Right lobe of liver (tissue), 6 donors: ENCODE results near the gene ALOX15. TPM values are rescaled to one million over a fixed set of nuclear protein-coding genes. Genes with fewer than 3 reads are reported as not detected.
A peak's percentile ranks its signal among the peaks of the same experiment; 100 is the strongest.

Source experiments
- ATAC-seq, 4 donors: fragments of 200-7000 bp; cut with Tn5 transposase; one replicate each; pipeline ENCODE4 v1.9.1; 2020; ENCODE audit warnings: mild to moderate bottlenecking in 4 of 4, moderate library complexity in 4 of 4
- DNase-seq, 3 donors: peaks; one replicate each; pipeline ENCODE4 v3.0.0-alpha.2; 2020
- H3K27ac ChIP-seq, 3 donors: fragments of 200-600 bp; one replicate each; pipeline ENCODE4 v1.8.0; 2022
- H3K27me3 ChIP-seq, 2 donors: fragments of 200-600 bp; one replicate each; pipeline ENCODE4 v1.8.0; 2022
- H3K36me3 ChIP-seq, 4 donors: fragments of 200-600 bp; sonication (generic) in 1 of 4; one replicate each; pipeline versions ENCODE4 v1.5.1 to v1.8.0; 2017 to 2022; ENCODE audit warnings: control low read depth in 1 of 4
- H3K4me1 ChIP-seq, 4 donors: fragments of 200-600 bp; sonication (generic) in 1 of 4; one replicate each; pipeline versions ENCODE4 v1.5.1 to v1.8.0; 2017 to 2022; ENCODE audit warnings: control low read depth in 1 of 4
- H3K4me3 ChIP-seq, 3 donors: fragments of 200-600 bp; one replicate each; pipeline ENCODE4 v1.8.0; 2022
- H3K9me3 ChIP-seq, 4 donors: fragments of 200-600 bp; sonication (generic) in 1 of 4; one replicate each; pipeline versions ENCODE4 v1.5.1 to v1.8.0; 2017 to 2022; ENCODE audit warnings: control low read depth in 1 of 4
- CTCF ChIP-seq, 4 donors: fragments of 200-600 bp in 3 of 4; fragments of 450-650 bp in 1 of 4; IDR thresholded peaks; one replicate each; pipeline versions ENCODE4 v1.5.1 to v1.8.0; 2016 to 2022; ENCODE audit warnings: antibody characterized with exemption in 4 of 4, mild to moderate bottlenecking in 2 of 4
- POLR2A ChIP-seq: fragments of 450-650 bp; IDR thresholded peaks from one replicate; pipeline ENCODE4 v1.6.1; 2017; ENCODE audit warnings: antibody characterized with exemption, mild to moderate bottlenecking
- WGBS: methylation state at CpG from one replicate; pipeline ENCODE4 v1.1.6; 2018; ENCODE audit warnings: low coverage, low lambda C conversion rate; ENCODE audit not compliant: insufficient coverage; ENCODE audit errors: missing lambda C conversion rate; 5-methylcytosine and 5-hydroxymethylcytosine counted together
- intact Hi-C, 2 donors: fragments of 100-400 bp; cut with DNase I; formaldehyde crosslinking; loops; one replicate each; pipeline versions ENCODE4 v1.11.2 to v1.14.1; 2022
- total RNA-seq, 6 experiments: library from RNA; depleted of rRNA in 2 of 6; stranded (reverse); fragments of >200 nt in 2 of 6; fragmentation: NEBNext Ultra II Directional in 3 of 6; extraction: Animal tissue kit (Norgen Biotek cat#: 25700) in 3 of 6; gene quantifications; one replicate each; pipeline versions ENCODE4 v1.1.0 to v1.2.4, GENCODE V29; 2016 to 2023
- donor health status: DM: no; HTN: yes; CAD: no.
- donor health status: DM: no; HTN: no; CAD: no.
- donor health status: DM: no; HTN: no; CAD: no.
- donor health status: DM: no; HTN: yes; CAD: no.
- donor health status: DM: no; HTN: yes; CAD: no.

The ALOX15 gene
- total RNA-seq, 6 experiments from 2014 or later: 0.09 to 0.53 (median 0.28) TPM; not detected in 2

DNA sequence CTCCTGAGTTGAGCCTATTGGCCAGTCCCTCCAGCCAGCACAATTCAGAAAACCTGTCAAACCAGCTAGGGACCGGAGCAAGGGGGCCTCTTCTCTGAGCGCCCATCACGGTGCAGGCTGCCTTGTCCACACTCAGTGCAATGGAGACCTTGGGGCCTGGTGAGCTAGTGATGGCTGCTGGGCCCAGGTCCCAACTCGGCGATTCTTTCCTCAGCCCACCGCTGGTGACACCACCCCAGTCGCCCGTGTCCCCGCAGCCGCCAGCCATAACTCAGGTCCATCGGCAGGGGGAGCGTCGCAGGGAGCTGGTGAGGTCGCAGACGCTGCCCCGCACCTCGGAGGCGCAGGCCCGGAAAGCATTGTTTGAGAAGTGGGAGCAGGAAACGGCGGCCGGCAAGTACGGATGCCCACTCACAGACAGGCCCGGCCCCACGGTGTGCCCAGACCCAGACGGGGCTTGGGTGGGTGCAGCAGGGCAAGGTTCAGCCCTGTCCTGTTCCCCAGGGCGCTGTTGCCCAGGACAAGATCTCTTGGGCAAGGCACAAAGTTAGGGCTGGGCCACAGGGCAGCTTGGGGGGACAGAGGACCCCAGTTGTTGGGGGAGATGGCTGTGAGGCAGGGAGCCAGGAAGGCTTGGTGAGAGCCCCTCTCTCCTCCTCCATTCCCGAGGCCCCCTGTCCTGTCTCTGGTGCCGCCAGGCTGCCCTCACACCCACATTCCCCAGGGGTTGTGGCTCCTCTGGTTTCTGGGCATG, 46.4 kb downstream of the ALOX15 start:
- Histone ChIP-seq H3K4me1 (no peaks in the 10 kb centered on the region), H3K27ac (no peak overlapping the region), H3K27me3 (no peaks in the 10 kb centered on the region), H3K4me3 (no peak overlapping the region), H3K9me3 (no peaks in the 10 kb centered on the region), H3K36me3 (no peaks in the 10 kb centered on the region)
- intact Hi-C loops: no loop called here
- peak in 3 of 4 donors; percentile 12 to 22 (median 21) for TF ChIP-seq CTCF (IDR thresholded peaks at IDR 0.05)
- TF ChIP-seq POLR2A: no peak
- ATAC-seq: peak in 3 of 4 donors; percentile 37 to 57 (median 52)
- WGBS: 31% methylated on average over 11 of the region's 29 CpGs
- DNase-seq: peak in 1 of 3 donors; percentile 47

- ATAC-seq (no peak), DNase-seq (no peak)
- no peak for TF ChIP-seq CTCF (IDR thresholded peaks at IDR 0.05)
- no peak for TF ChIP-seq POLR2A
- intact Hi-C loops: no loop called here
- no peaks in the 10 kb centered on the region for H3K4me1 ChIP-seq
- H3K9me3 ChIP-seq: no peaks in the 10 kb centered on the region
- H3K4me3 ChIP-seq: no peak overlapping the region
- H3K27ac ChIP-seq: no peak overlapping the region
- no peaks in the 10 kb centered on the region for H3K36me3 ChIP-seq
- WGBS: 83% methylated on average over 1 of the region's 7 CpGs
- no peaks in the 10 kb centered on the region for H3K27me3 ChIP-seq
Measured at GRCh38 chr17:4594406-4594805, 47.1 kb downstream of the ALOX15 start.

DNA sequence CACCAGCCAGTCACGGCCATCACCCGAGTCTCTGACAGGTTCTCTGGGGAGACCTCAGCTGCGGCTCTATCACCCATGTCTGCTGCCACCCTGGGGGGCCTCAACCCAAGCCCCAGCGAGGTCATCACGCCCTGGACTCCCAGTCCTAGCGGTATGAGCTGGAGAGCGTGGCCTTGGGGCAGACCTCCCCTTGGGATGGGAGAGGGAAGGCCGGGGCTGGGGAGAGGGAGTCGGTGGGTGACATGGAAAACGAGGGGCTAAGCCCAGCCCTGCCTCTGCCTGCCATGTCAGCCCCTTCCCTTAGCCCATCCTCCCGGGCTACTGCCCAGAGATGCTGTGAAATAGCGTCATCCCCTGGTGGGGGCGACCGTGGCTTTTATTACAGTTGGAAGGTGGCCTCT, 48.5 kb downstream of the ALOX15 start:
- Histone ChIP-seq H3K27me3 (no peaks in the 10 kb centered on the region), H3K4me3 (no peak overlapping the region), H3K9me3 (no peaks in the 10 kb centered on the region), H3K27ac (no peak overlapping the region), H3K36me3 (no peaks in the 10 kb centered on the region), H3K4me1 (no peaks in the 10 kb centered on the region)
- WGBS: 70% methylated on average over 2 of the region's 14 CpGs
- intact Hi-C loops: no loop called here
- DNase-seq (no peak), ATAC-seq (no peak)
- no peak for TF ChIP-seq CTCF (IDR thresholded peaks at IDR 0.05)

GRCh38 chr17:4592240-4593005, 49.1 kb downstream of the ALOX15 start:
- no peaks in the 10 kb centered on the region for H3K36me3 ChIP-seq
- intact Hi-C loops: no loop called here
- no peaks in the 10 kb centered on the region for H3K27me3 ChIP-seq
- H3K27ac ChIP-seq: no peak overlapping the region
- ATAC-seq (no peak), DNase-seq (no peak)
- TF ChIP-seq CTCF (IDR thresholded peaks at IDR 0.05) (no peak), POLR2A (no peak)
- H3K9me3 ChIP-seq: no peaks in the 10 kb centered on the region
- no peaks in the 10 kb centered on the region for H3K4me1 ChIP-seq
- no peak overlapping the region for H3K4me3 ChIP-seq
- 61% methylated on average over 3 of the region's 11 CpGs for WGBS
